Stimulated activated CD4-positive, alpha-beta T cell treated with anti-CD3 and anti-CD28 coated beads, Interleukin-1b, Interleukin-23, amount 100 ng/mL, for 1 hour (primary cell): ENCODE data around the gene DNAJC24.
"Not testable (repeated sequence)": the region's sequence is repeated elsewhere in the genome, so short reads cannot be mapped to it uniquely, and the experiment has no call there.

Experiments
- DNase-seq, 2 donors: peaks; one replicate each; pipeline ENCODE4 v3.0.0-alpha.2; 2020; ENCODE audit warnings: low read depth in 2 of 2

The DNAJC24 gene

GRCh38 chr11:31369348-31370329 is at the start of gene DNAJC24, which contains the start of gene DCDC1:
DNAJC24 (plus strand) TSS chr11:31369860; CDS start chr11:31370749, 889 bp downstream.
DCDC1 (minus strand) TSS chr11:31369739; CDS start chr11:31328280, 41,459 bp downstream.
- DNase-seq: peak; percentile 81 to 91

GRCh38 chr11:31321494-31321893 is 48.2 kb upstream of the DNAJC24 start:
- not testable (repeated sequence) for DNase-seq

GRCh38 chr11:31323145-31323544 is 46.5 kb upstream of the DNAJC24 start:
- DNase-seq: no peak

GRCh38 chr11:31325160-31325559 is 44.5 kb upstream of the DNAJC24 start:
- DNase-seq: no peak

- no peak for DNase-seq
These were observed 43.1 kb upstream of the DNAJC24 start for GRCh38 chr11:31326470-31327148.

GRCh38 chr11:31327417-31327816 is 42.2 kb upstream of the DNAJC24 start:
- DNase-seq: no peak

GRCh38 chr11:31328697-31329096 is 41.0 kb upstream of the DNAJC24 start:
- DNase-seq: no peak

GRCh38 chr11:31337806-31338205 is 31.9 kb upstream of the DNAJC24 start:
- no peak for DNase-seq

GRCh38 chr11:31340903-31341572 is 28.6 kb upstream of the DNAJC24 start:
- no peak for DNase-seq

- no peak for DNase-seq
These were observed 18.5 kb upstream of the DNAJC24 start for GRCh38 chr11:31351168-31351567.

- DNase-seq: no peak
These were observed 14.5 kb upstream of the DNAJC24 start for GRCh38 chr11:31355131-31355530.

GRCh38 chr11:31355817-31356216 is 13.8 kb upstream of the DNAJC24 start:
- DNase-seq: no peak

- DNase-seq: no peak
These were observed 7.9 kb upstream of the DNAJC24 start for GRCh38 chr11:31361743-31362142.

GRCh38 chr11:31366795-31367194 is 2.9 kb upstream of the DNAJC24 start:
- no peak for DNase-seq

GRCh38 chr11:31375879-31376278 is 6.2 kb downstream of the DNAJC24 start:
- DNase-seq: no peak

- no peak for DNase-seq
These were observed 13.5 kb downstream of the DNAJC24 start for GRCh38 chr11:31383116-31383515.

- DNase-seq: no peak
These were observed 17.7 kb downstream of the DNAJC24 start for GRCh38 chr11:31387379-31387778.

- no peak for DNase-seq
These were observed 27.7 kb downstream of the DNAJC24 start for GRCh38 chr11:31397239-31397834.

- no peak for DNase-seq
These were observed 35.0 kb downstream of the DNAJC24 start for GRCh38 chr11:31404614-31405013.

GRCh38 chr11:31408201-31408600 is 38.5 kb downstream of the DNAJC24 start:
- DNase-seq: no peak

GRCh38 chr11:31412946-31413345 is 43.3 kb downstream of the DNAJC24 start:
- no peak for DNase-seq

GRCh38 chr11:31414338-31414737 is 44.7 kb downstream of the DNAJC24 start:
- DNase-seq: no peak
